Measurements from ENCODE around the gene ARRDC1.
A peak's percentile ranks its signal among the peaks of the same experiment; 100 is the strongest.

The ARRDC1 gene

GRCh38 chr9:137615387-137615871, 9.9 kb downstream of the ARRDC1 start:
- Histone ChIP-seq H3F3A (ENCODE audit: control insufficient read depth, insufficient read depth) (peaks cover 2% of the 10 kb centered on the region; the same call in 1 of the 2 replicates), H3K4me1 (ENCODE audit: control insufficient read depth, low read length) (peaks cover 27% of the 10 kb centered on the region), H3K9me2 (replicated peaks; ENCODE audit: control insufficient read depth, low read length) (no peaks in the 10 kb centered on the region), H3K36me3 (ENCODE audit: control insufficient read depth, low read length) (peaks cover 61% of the 10 kb centered on the region), H3K79me2 (ENCODE audit: control insufficient read depth, low read length) (peaks cover 54% of the 10 kb centered on the region), H3K4me2 (ENCODE audit: low read length) (no peak overlapping the region), H3K27ac (ENCODE audit: low read depth, low read length) (no peak overlapping the region), H4K20me1 (ENCODE audit: control insufficient read depth, insufficient read depth, low read depth, low read length) (no peaks in the 10 kb centered on the region; the same call in none of the 2 replicates), H3K9me3 (ENCODE audit: control insufficient read depth, insufficient read depth, low read length) (no peaks in the 10 kb centered on the region), H3K27me3 (ENCODE audit: control insufficient read depth, low read length) (no peaks in the 10 kb centered on the region), H3K4me3 (ENCODE audit: low read length) (no peak overlapping the region)
- no peak for TF ChIP-seq CTCF (IDR thresholded peaks at IDR 0.05; ENCODE audit: low read depth, low read length, poor library complexity, severe bottlenecking)
- TF ChIP-seq EZH2phosphoT487 (IDR thresholded peaks at IDR 0.05; ENCODE audit: borderline replicate concordance, low read length): no peak

- H3K9me3 ChIP-seq (ENCODE audit: control insufficient read depth, insufficient read depth, low read length): no peaks in the 10 kb centered on the region
- H3K4me3 ChIP-seq (ENCODE audit: low read length): peak within 1 kb of the TSS; percentile 97
- peaks cover 77% of the 10 kb centered on the region for H3K79me2 ChIP-seq (ENCODE audit: control insufficient read depth, low read length)
- H3K27ac ChIP-seq (ENCODE audit: low read depth, low read length): peak within 1 kb of the TSS; percentile 76
- peak within 1 kb of the TSS; percentile 87 for H3K4me2 ChIP-seq (ENCODE audit: low read length)
- peaks cover 5% of the 10 kb centered on the region; the same call in 1 of the 2 replicates for H3F3A ChIP-seq (ENCODE audit: control insufficient read depth, insufficient read depth)
- H3K27me3 ChIP-seq (ENCODE audit: control insufficient read depth, low read length): no peaks in the 10 kb centered on the region
- no peaks in the 10 kb centered on the region; the same call in none of the 2 replicates for H4K20me1 ChIP-seq (ENCODE audit: control insufficient read depth, insufficient read depth, low read depth, low read length)
- H3K36me3 ChIP-seq (ENCODE audit: control insufficient read depth, low read length): peaks cover 82% of the 10 kb centered on the region
- H3K4me1 ChIP-seq (ENCODE audit: control insufficient read depth, low read length): peaks cover 46% of the 10 kb centered on the region
- no peak for TF ChIP-seq EZH2phosphoT487 (IDR thresholded peaks at IDR 0.05; ENCODE audit: borderline replicate concordance, low read length)
- peak; percentile 44 for TF ChIP-seq CTCF (IDR thresholded peaks at IDR 0.05; ENCODE audit: low read depth, low read length, poor library complexity, severe bottlenecking)
- H3K9me2 ChIP-seq (replicated peaks; ENCODE audit: control insufficient read depth, low read length): no peaks in the 10 kb centered on the region
These were observed 12.9 kb downstream of the ARRDC1 start, which contains the start of gene EHMT1 for GRCh38 chr9:137618105-137619067. Gene EHMT1, plus strand, starts transcription at chr9:137619005. Its CDS starts 24 bp downstream, at chr9:137619029.

- TF ChIP-seq CTCF (IDR thresholded peaks at IDR 0.05; ENCODE audit: low read depth, low read length, poor library complexity, severe bottlenecking) (no peak), EZH2phosphoT487 (IDR thresholded peaks at IDR 0.05; ENCODE audit: borderline replicate concordance, low read length) (no peak)
- H3K27me3 ChIP-seq (ENCODE audit: control insufficient read depth, low read length): no peaks in the 10 kb centered on the region
- peak overlapping the region; percentile 87 for H3K4me2 ChIP-seq (ENCODE audit: low read length)
- no peaks in the 10 kb centered on the region for H3K9me2 ChIP-seq (replicated peaks; ENCODE audit: control insufficient read depth, low read length)
- H3K9me3 ChIP-seq (ENCODE audit: control insufficient read depth, insufficient read depth, low read length): no peaks in the 10 kb centered on the region
- H3K79me2 ChIP-seq (ENCODE audit: control insufficient read depth, low read length): peaks cover 85% of the 10 kb centered on the region
- H3F3A ChIP-seq (ENCODE audit: control insufficient read depth, insufficient read depth): peaks cover 5% of the 10 kb centered on the region; the same call in 1 of the 2 replicates
- H3K27ac ChIP-seq (ENCODE audit: low read depth, low read length): peak overlapping the region; percentile 76
- H4K20me1 ChIP-seq (ENCODE audit: control insufficient read depth, insufficient read depth, low read depth, low read length): no peaks in the 10 kb centered on the region; the same call in none of the 2 replicates
- H3K4me3 ChIP-seq (ENCODE audit: low read length): peak overlapping the region; percentile 97
- H3K36me3 ChIP-seq (ENCODE audit: control insufficient read depth, low read length): peaks cover 82% of the 10 kb centered on the region
- H3K4me1 ChIP-seq (ENCODE audit: control insufficient read depth, low read length): peaks cover 57% of the 10 kb centered on the region
These were observed 14.0 kb downstream of the ARRDC1 start for GRCh38 chr9:137619240-137620047.

Data from DOHH2 (cell line).